Ascending aorta (tissue), 2 donors: ENCODE results near the gene CCM2L. TPM values are rescaled to one million over a fixed set of nuclear protein-coding genes. Genes with fewer than 3 reads are reported as not detected.

Experiments used
- DNase-seq, 2 donors: peaks; one replicate each; pipeline ENCODE4 v3.0.0-alpha.2; 2019; ENCODE audit warnings: low spot score in 2 of 2
- H3K27ac ChIP-seq, 2 donors: fragments of 200-600 bp; sonication (generic); one replicate each; pipeline ENCODE4 v1.5.1; 2016 to 2017; ENCODE audit warnings: mild to moderate bottlenecking in 1 of 2
- H3K27me3 ChIP-seq: fragments of 200-600 bp; sonication (generic); one replicate; pipeline ENCODE4 v1.5.1; 2017
- H3K36me3 ChIP-seq, 2 donors: fragments of 200-600 bp; sonication (generic); one replicate each; pipeline ENCODE4 v1.5.1; 2016
- H3K4me1 ChIP-seq, 2 donors: fragments of 200-600 bp; sonication (generic); one replicate each; pipeline ENCODE4 v1.5.1; 2016 to 2017; ENCODE audit warnings: mild to moderate bottlenecking in 1 of 2
- H3K4me3 ChIP-seq, 2 donors: fragments of 200-600 bp; sonication (generic); one replicate each; pipeline ENCODE4 v1.5.1; 2016 to 2017; ENCODE audit warnings: mild to moderate bottlenecking in 1 of 2
- H3K9me3 ChIP-seq, 2 donors: fragments of 200-600 bp; sonication (generic); one replicate each; pipeline ENCODE4 v1.5.1; 2016
- intact Hi-C: fragments of 100-400 bp; cut with DNase I; formaldehyde crosslinking; loops from one replicate; pipeline ENCODE4 v1.15.1; 2023
- total RNA-seq: library from RNA; depleted of rRNA; stranded (reverse); fragments of >200 nt; gene quantifications from one replicate; pipeline ENCODE4 v1.1.0, GENCODE V29; 2016
- TF ChIP-seq, protein P1 (sequence below), 3 experiments: fragments of 200-600 bp in 2 of 3; fragments of 450-650 bp in 1 of 3; sonication (generic) in 2 of 3; IDR thresholded peaks; one replicate each; pipeline ENCODE4 v1.5.1; 2016 to 2019; ENCODE audit warnings: antibody characterized with exemption in 3 of 3, mild to moderate bottlenecking in 1 of 3, moderate library complexity in 1 of 3

CCM2L gene
- 38.6 TPM for total RNA-seq

- intact Hi-C loops = no loop called here
- TF ChIP-seq, protein P1, sequence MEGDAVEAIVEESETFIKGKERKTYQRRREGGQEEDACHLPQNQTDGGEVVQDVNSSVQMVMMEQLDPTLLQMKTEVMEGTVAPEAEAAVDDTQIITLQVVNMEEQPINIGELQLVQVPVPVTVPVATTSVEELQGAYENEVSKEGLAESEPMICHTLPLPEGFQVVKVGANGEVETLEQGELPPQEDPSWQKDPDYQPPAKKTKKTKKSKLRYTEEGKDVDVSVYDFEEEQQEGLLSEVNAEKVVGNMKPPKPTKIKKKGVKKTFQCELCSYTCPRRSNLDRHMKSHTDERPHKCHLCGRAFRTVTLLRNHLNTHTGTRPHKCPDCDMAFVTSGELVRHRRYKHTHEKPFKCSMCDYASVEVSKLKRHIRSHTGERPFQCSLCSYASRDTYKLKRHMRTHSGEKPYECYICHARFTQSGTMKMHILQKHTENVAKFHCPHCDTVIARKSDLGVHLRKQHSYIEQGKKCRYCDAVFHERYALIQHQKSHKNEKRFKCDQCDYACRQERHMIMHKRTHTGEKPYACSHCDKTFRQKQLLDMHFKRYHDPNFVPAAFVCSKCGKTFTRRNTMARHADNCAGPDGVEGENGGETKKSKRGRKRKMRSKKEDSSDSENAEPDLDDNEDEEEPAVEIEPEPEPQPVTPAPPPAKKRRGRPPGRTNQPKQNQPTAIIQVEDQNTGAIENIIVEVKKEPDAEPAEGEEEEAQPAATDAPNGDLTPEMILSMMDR (IDR thresholded peaks at IDR 0.05) = no peak
- Histone ChIP-seq H3K9me3 (no peaks in the 10 kb centered on the region), H3K4me1 (no peaks in the 10 kb centered on the region), H3K4me3 (peak within 1 kb of the TSS in 1 of 2 donors; percentile 16), H3K27me3 (no peaks in the 10 kb centered on the region), H3K36me3 (no peaks in the 10 kb centered on the region), H3K27ac (peak within 1 kb of the TSS in 1 of 2 donors; percentile 12)
- no peak for DNase-seq
These were observed at the start of gene CCM2L for GRCh38 chr20:32010101-32010500. CCM2L (plus strand) TSS chr20:32010438; CDS start chr20:32010455, 17 bp downstream.

GRCh38 chr20:31962761-31963160, 47.5 kb upstream of the CCM2L start:
- H3K27me3 ChIP-seq = peaks cover 1% of the 10 kb centered on the region
- no peaks in the 10 kb centered on the region for H3K4me1 ChIP-seq
- H3K36me3 ChIP-seq = no peaks in the 10 kb centered on the region
- intact Hi-C loops = loop anchor here (5.0 kb wide), 1 partner anchor 425 kb away; no protein-coding TSS in a partner anchor
- TF ChIP-seq, protein P1 (IDR thresholded peaks at IDR 0.05) = no peak
- no peak overlapping the region for H3K4me3 ChIP-seq
- no peak for DNase-seq
- no peaks in the 10 kb centered on the region for H3K9me3 ChIP-seq
- H3K27ac ChIP-seq = no peak overlapping the region

DNA sequence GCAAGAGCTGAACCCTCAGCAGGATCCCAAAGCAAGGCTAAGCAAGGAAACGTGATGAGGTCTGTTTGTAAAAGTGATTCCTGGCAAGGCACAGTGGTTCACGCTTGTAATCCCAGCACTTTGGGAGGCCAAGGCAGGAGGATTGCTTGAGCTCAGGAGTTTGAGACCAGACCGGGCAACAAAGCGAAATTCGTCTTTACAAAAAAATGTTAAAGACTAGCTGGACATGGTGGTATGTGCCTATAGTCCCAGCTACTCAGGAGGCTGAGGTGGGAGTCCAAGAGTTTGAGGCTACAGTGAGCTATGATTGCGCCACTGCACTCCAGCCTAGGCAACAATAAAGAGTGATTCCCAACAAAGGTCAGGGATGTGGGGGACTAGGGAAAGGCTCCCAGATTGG, 46.3 kb upstream of the CCM2L start:
- no peaks in the 10 kb centered on the region for H3K9me3 ChIP-seq
- H3K27ac ChIP-seq = no peak overlapping the region
- peaks cover 3% of the 10 kb centered on the region for H3K27me3 ChIP-seq
- intact Hi-C loops = loop anchor here (5.0 kb wide), 1 partner anchor 427 kb away; no protein-coding TSS in a partner anchor
- no peak overlapping the region for H3K4me3 ChIP-seq
- TF ChIP-seq, protein P1 (IDR thresholded peaks at IDR 0.05) = no peak
- no peak for DNase-seq
- H3K4me1 ChIP-seq = no peaks in the 10 kb centered on the region
- H3K36me3 ChIP-seq = no peaks in the 10 kb centered on the region

GRCh38 chr20:31966991-31967655, 43.1 kb upstream of the CCM2L start:
- Histone ChIP-seq H3K4me3 (no peak overlapping the region), H3K36me3 (no peaks in the 10 kb centered on the region), H3K4me1 (no peaks in the 10 kb centered on the region), H3K27me3 (peaks cover 3% of the 10 kb centered on the region), H3K27ac (no peak overlapping the region), H3K9me3 (no peaks in the 10 kb centered on the region)
- intact Hi-C loops = no loop called here
- TF ChIP-seq, protein P1 (IDR thresholded peaks at IDR 0.05) = no peak
- DNase-seq = no peak

GRCh38 chr20:31967830-31968249, 42.4 kb upstream of the CCM2L start, which contains the start of gene XKR7:
XKR7 (plus strand) TSS chr20:31968151; CDS start chr20:31968176, 25 bp downstream.
- Histone ChIP-seq H3K27me3 (peaks cover 3% of the 10 kb centered on the region), H3K4me3 (peak within 1 kb of the TSS in 1 of 2 donors; percentile 33), H3K9me3 (no peaks in the 10 kb centered on the region), H3K27ac (no peak within 1 kb of the TSS), H3K36me3 (no peaks in the 10 kb centered on the region), H3K4me1 (no peaks in the 10 kb centered on the region)
- intact Hi-C loops = no loop called here
- TF ChIP-seq, protein P1 (IDR thresholded peaks at IDR 0.05) = no peak
- no peak for DNase-seq
